ENCODE data around the gene FAM171A1.

DNA sequence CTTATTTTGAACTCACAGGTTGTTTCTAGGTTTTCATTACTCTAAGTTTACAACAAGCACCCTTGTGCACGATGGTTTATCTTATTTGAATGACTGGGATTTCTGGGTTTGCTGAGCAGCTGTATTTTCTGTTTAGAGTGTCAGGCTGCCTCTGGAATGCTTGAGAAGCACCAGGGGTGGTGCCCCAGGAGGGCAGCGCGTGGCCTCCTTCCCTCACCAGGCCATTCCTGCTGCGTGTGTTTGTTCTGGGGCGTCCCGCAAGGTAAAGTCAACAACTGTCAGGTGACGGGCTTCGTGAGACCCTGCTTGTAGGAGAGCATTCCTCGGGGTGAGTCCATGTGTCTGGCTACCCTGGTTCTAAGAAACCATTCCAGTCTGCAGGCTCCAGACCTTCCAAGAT is 54.9 kb downstream of the FAM171A1 start:
- TF ChIP-seq POLR2A (IDR thresholded peaks at IDR 0.05), result no peak
- no peak for TF ChIP-seq CTCF (IDR thresholded peaks at IDR 0.05)
